Fibroblast of villous mesenchyme (primary cell): ENCODE data around the gene PLCL2. TPM values are rescaled to one million over a fixed set of nuclear protein-coding genes. Genes with fewer than 3 reads are reported as not detected.

Source experiments
- DNase-seq: peaks from one replicate; pipeline ENCODE4 v3.0.0-alpha.2; 2010; ENCODE audit warnings: low read depth
- H3K4me3 ChIP-seq: 2 replicates; pipeline ENCODE4 v1.5.1; 2011; ENCODE audit warnings: low read depth, mild to moderate bottlenecking, low read length
- total RNA-seq: library from RNA; depleted of rRNA; stranded (reverse); fragments of >200 nt; gene quantifications from 2 replicates; pipeline ENCODE4 v1.2.3, GENCODE V29; 2012
- TF ChIP-seq, protein P1 (sequence below): IDR thresholded peaks from 2 replicates; pipeline ENCODE4 v1.5.1; 2012; ENCODE audit warnings: low read depth, mild to moderate bottlenecking, low read length; ENCODE audit not compliant: insufficient read depth

Gene PLCL2
- total RNA-seq, 1 donor = 5.6 TPM

GRCh38 chr3:16841041-16841753 lies 43.6 kb upstream of the PLCL2 start:
- no peak for DNase-seq
- no peak overlapping the region for H3K4me3 ChIP-seq
- TF ChIP-seq, protein P1, sequence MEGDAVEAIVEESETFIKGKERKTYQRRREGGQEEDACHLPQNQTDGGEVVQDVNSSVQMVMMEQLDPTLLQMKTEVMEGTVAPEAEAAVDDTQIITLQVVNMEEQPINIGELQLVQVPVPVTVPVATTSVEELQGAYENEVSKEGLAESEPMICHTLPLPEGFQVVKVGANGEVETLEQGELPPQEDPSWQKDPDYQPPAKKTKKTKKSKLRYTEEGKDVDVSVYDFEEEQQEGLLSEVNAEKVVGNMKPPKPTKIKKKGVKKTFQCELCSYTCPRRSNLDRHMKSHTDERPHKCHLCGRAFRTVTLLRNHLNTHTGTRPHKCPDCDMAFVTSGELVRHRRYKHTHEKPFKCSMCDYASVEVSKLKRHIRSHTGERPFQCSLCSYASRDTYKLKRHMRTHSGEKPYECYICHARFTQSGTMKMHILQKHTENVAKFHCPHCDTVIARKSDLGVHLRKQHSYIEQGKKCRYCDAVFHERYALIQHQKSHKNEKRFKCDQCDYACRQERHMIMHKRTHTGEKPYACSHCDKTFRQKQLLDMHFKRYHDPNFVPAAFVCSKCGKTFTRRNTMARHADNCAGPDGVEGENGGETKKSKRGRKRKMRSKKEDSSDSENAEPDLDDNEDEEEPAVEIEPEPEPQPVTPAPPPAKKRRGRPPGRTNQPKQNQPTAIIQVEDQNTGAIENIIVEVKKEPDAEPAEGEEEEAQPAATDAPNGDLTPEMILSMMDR = no peak

GRCh38 chr3:16841904-16842271 lies 42.9 kb upstream of the PLCL2 start:
- no peak for DNase-seq
- H3K4me3 ChIP-seq = no peak overlapping the region
- TF ChIP-seq, protein P1 = no peak

- TF ChIP-seq, protein P1 = no peak
- H3K4me3 ChIP-seq = no peak overlapping the region
- DNase-seq = no peak
These were observed 42.2 kb upstream of the PLCL2 start for GRCh38 chr3:16842272-16843270.

DNA sequence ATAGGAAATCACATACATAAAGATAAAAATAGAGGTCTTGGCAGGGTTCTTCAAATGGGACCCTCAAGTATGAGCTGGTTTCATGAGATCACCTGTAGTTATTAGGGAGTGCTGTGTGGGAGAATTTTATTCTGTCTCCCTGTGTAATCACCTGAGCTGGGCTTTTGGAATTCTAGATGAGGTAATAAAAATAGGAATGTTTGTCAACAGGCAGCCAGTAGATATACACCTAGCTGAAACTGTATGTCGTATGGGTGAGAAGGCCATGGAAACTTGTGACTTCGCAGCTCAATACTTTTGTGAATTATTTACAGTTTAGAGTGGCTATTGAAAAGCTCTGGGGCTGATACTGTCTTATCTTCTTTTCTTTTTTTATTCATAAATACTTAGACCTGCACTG lies 40.5 kb upstream of the PLCL2 start:
- TF ChIP-seq, protein P1 = no peak
- DNase-seq = no peak
- H3K4me3 ChIP-seq = no peak overlapping the region

DNA sequence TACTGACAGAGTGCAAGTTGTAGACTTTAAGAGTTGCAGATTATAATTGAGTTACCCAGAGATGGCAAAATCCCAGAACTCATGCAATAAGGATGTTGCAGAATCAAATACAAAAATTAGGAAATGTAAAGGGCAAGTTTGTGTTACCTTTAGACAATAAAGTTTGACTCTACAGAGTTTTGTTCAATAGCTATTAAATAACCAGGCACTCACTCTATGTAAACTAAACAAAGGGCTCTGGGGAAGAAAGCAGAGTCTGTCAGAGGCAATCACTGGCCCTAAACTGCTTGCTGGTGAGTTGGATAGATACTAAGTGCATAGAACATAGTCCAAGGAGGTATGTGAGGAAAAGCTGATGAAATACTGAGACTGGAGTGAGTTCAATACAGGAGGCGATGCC lies 40.0 kb upstream of the PLCL2 start:
- no peak overlapping the region for H3K4me3 ChIP-seq
- no peak for DNase-seq
- TF ChIP-seq, protein P1 = no peak

DNA sequence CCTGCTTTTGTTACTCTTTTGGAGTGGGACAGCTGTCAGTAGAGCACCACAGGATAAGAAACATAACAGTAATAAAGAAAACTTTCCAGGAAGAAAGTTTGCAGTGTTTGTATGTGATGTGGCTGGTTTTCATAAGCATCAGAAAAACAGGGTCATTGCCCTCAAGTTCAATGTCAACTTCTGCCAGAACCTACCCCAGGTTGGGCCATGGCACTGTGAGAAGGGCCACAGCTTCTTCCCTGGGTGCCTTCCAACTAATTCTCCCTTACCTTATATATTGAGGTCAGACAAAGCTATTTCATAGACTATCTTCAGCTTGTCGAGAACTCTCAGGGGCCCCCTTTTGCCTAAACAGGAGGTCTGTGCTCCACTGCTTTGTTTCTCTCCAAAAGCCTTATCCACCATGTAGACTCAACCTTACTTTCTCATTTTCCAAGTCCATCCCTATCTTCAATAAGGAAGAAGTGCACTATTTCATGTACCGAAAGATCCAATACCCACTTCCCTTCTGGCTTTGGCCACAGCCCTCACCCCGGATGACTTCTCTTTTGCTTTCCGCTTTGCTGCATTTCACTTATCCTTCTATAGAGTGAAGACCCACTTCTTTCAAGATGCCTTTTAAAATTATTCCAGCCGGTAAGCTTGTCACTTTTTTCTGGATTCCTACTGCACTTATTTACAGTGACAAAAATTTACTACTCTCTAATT lies 38.2 kb upstream of the PLCL2 start:
- TF ChIP-seq, protein P1 = no peak
- no peak for DNase-seq

More for the DNA sequence above, 38.2 kb upstream of the PLCL2 start:
- H3K4me3 ChIP-seq = no peak overlapping the region
